ENCODE data around the gene RBMS3. TPM values are rescaled to one million over a fixed set of nuclear protein-coding genes. Genes with fewer than 3 reads are reported as not detected.

RBMS3 gene
- total RNA-seq, 2 experiments from 2014 or later = 1.0 TPM; not detected in 1

DNA sequence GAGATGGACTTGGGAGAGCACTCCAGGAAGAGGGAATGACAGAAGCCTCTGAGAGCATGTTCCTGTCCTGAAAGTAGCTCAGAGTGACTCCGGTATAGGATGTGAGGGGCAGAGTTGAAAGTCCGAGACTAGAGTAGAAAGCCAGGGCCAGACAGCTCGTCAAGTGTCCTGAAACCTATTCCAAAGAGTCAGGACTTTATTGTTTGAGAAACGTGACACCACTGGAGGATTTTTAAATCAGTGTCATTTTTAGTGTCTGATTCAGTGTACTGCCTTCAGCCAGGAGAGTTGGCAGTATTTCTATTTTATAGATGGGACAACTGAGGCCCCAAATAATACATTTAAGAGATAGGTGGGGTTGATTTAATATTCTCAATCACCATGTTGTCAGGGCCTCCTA lies 1.6 kb upstream of the RBMS3 start:
- Histone ChIP-seq H3K4me1 (ENCODE audit: insufficient read depth, low read length, poor library complexity, severe bottlenecking) (peaks cover 42% of the 10 kb centered on the region), H3K36me3 (ENCODE audit: insufficient read depth, low read length) (no peaks in the 10 kb centered on the region), H2AFZ (ENCODE audit: low read length) (peak overlapping the region; percentile 23; the same call in 1 of the 2 replicates), H3K4me3 (ENCODE audit: low read depth, low read length, poor library complexity, severe bottlenecking) (no peak overlapping the region), H3K9me3 (ENCODE audit: low read length) (no peaks in the 10 kb centered on the region), H4K20me1 (ENCODE audit: insufficient read depth, low read length) (no peaks in the 10 kb centered on the region), H3K4me2 (ENCODE audit: low read length) (peak overlapping the region; percentile 90; the same call in 1 of the 2 replicates), H3K9me2 (ENCODE audit: insufficient read depth, low read length) (no peaks in the 10 kb centered on the region), H3K27ac (ENCODE audit: low read depth, low read length, poor library complexity, severe bottlenecking) (no peak overlapping the region), H3K79me2 (ENCODE audit: insufficient read depth, low read depth, low read length) (no peaks in the 10 kb centered on the region)
- TF ChIP-seq, protein P1, sequence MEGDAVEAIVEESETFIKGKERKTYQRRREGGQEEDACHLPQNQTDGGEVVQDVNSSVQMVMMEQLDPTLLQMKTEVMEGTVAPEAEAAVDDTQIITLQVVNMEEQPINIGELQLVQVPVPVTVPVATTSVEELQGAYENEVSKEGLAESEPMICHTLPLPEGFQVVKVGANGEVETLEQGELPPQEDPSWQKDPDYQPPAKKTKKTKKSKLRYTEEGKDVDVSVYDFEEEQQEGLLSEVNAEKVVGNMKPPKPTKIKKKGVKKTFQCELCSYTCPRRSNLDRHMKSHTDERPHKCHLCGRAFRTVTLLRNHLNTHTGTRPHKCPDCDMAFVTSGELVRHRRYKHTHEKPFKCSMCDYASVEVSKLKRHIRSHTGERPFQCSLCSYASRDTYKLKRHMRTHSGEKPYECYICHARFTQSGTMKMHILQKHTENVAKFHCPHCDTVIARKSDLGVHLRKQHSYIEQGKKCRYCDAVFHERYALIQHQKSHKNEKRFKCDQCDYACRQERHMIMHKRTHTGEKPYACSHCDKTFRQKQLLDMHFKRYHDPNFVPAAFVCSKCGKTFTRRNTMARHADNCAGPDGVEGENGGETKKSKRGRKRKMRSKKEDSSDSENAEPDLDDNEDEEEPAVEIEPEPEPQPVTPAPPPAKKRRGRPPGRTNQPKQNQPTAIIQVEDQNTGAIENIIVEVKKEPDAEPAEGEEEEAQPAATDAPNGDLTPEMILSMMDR (conservative IDR thresholded peaks at IDR 0.05; ENCODE audit: low read length) = no peak
- no peak for TF ChIP-seq EZH2phosphoT487 (IDR thresholded peaks at IDR 0.05; ENCODE audit: borderline replicate concordance, low read depth, low read length)
- intact Hi-C loops (cut with micrococcal nuclease; ENCODE audit: unreplicated experiment) = no loop called here
- no peak for DNase-seq (ENCODE audit: low spot score)
- BruUV-seq (replicated peaks) = no TSS peak
- ChIA-PET CTCF (ENCODE audit: unreplicated experiment) (no interaction called here), POLR2A (interaction anchor here (0.9 kb wide), 1 partner anchor 45 kb away, joined by 3 read pairs; no protein-coding TSS in a partner anchor)

DNA sequence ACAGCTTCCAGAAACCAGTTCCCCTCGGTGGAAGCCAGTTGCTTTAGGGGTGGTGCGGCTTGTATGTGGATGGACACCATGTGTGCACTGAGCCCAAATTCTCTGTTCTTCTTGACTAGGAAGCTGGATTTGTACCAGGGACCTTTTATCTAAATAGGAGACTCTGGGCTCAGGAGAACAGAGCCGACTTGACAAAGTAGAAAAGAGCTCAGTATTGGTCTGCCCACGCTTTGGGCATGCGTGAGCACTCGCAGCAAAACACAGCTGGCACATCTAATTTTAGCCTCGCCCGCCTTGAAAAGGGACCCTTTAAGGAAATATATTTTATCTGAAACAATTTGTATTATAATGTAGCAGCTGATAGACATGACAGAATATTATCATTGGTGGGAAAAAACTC lies 1.1 kb upstream of the RBMS3 start:
- POLR2A ChIA-PET = interaction anchor here (0.6 to 0.9 kb wide), 2 partner anchors 45 to 502 kb away, joined by 3 read pairs; no protein-coding TSS in a partner anchor
- Histone ChIP-seq H3K4me1 (ENCODE audit: insufficient read depth, low read length, poor library complexity, severe bottlenecking) (peaks cover 42% of the 10 kb centered on the region), H3K9me2 (ENCODE audit: insufficient read depth, low read length) (no peaks in the 10 kb centered on the region), H3K27ac (ENCODE audit: low read depth, low read length, poor library complexity, severe bottlenecking) (no peak overlapping the region), H3K4me2 (ENCODE audit: low read length) (peak overlapping the region; percentile 90), H4K20me1 (ENCODE audit: insufficient read depth, low read length) (no peaks in the 10 kb centered on the region), H3K79me2 (ENCODE audit: insufficient read depth, low read depth, low read length) (no peaks in the 10 kb centered on the region), H2AFZ (ENCODE audit: low read length) (peak overlapping the region; percentile 23; the same call in 1 of the 2 replicates), H3K9me3 (ENCODE audit: low read length) (no peaks in the 10 kb centered on the region), H3K36me3 (ENCODE audit: insufficient read depth, low read length) (no peaks in the 10 kb centered on the region), H3K4me3 (ENCODE audit: low read depth, low read length, poor library complexity, severe bottlenecking) (no peak overlapping the region)
- BruUV-seq (replicated peaks) = no TSS peak
- CTCF ChIA-PET (ENCODE audit: unreplicated experiment) = no interaction called here
- TF ChIP-seq EZH2phosphoT487 (IDR thresholded peaks at IDR 0.05; ENCODE audit: borderline replicate concordance, low read depth, low read length) = no peak
- TF ChIP-seq, protein P1 (conservative IDR thresholded peaks at IDR 0.05; ENCODE audit: low read length) = no peak
- DNase-seq (ENCODE audit: low spot score) = peak; percentile 62
- intact Hi-C loops (cut with micrococcal nuclease; ENCODE audit: unreplicated experiment) = no loop called here

DNA sequence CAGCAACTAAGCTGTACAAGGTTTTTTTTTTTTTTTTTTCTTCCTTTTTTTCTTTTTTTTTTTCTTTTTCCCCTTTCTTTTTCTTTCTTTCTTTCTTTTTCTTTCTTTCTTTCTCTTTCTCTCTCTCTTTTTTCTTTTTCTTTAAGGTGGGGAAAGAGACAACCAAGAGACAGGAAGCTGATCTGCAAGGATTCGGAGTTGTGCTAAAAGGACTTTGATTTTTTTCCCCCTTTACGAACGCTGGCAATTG lies 148 bp downstream of the RBMS3 start:
- no peaks in the 10 kb centered on the region for H3K9me3 ChIP-seq (ENCODE audit: low read length)
- intact Hi-C loops (cut with micrococcal nuclease; ENCODE audit: unreplicated experiment) = no loop called here
- no peak overlapping the region for H3K27ac ChIP-seq (ENCODE audit: low read depth, low read length, poor library complexity, severe bottlenecking)
- H3K4me2 ChIP-seq (ENCODE audit: low read length) = peak overlapping the region; percentile 90
- no TSS peak for BruUV-seq (replicated peaks)
- H3K4me1 ChIP-seq (ENCODE audit: insufficient read depth, low read length, poor library complexity, severe bottlenecking) = peaks cover 51% of the 10 kb centered on the region
- H3K4me3 ChIP-seq (ENCODE audit: low read depth, low read length, poor library complexity, severe bottlenecking) = peak overlapping the region; percentile 65
- no peaks in the 10 kb centered on the region for H3K79me2 ChIP-seq (ENCODE audit: insufficient read depth, low read depth, low read length)
- TF ChIP-seq, protein P1 (conservative IDR thresholded peaks at IDR 0.05; ENCODE audit: low read length) = no peak; the same call in 1 of the 2 replicates
- no peak for TF ChIP-seq EZH2phosphoT487 (IDR thresholded peaks at IDR 0.05; ENCODE audit: borderline replicate concordance, low read depth, low read length)
- CTCF ChIA-PET (ENCODE audit: unreplicated experiment) = no interaction called here
- no peaks in the 10 kb centered on the region for H3K36me3 ChIP-seq (ENCODE audit: insufficient read depth, low read length)
- H4K20me1 ChIP-seq (ENCODE audit: insufficient read depth, low read length) = no peaks in the 10 kb centered on the region
- no peaks in the 10 kb centered on the region for H3K9me2 ChIP-seq (ENCODE audit: insufficient read depth, low read length)
- POLR2A ChIA-PET = interaction anchor here (0.6 to 0.9 kb wide), 3 partner anchors 126 to 200 kb away, joined by 3 to 4 read pairs (median 3); no protein-coding TSS in a partner anchor
- no peak for DNase-seq (ENCODE audit: low spot score)
- peak overlapping the region; percentile 98; the same call in 1 of the 2 replicates for H2AFZ ChIP-seq (ENCODE audit: low read length)

Data from OCI-LY7 (cell line).